HG03095 (cell line): ENCODE measurements around the gene XRCC4.
"Not testable (repeated sequence)": the region's sequence is repeated elsewhere in the genome, so short reads cannot be mapped to it uniquely, and the experiment has no call there.

ENCODE experiments used
- ATAC-seq: cut with Tn5 transposase; IDR thresholded peaks from one replicate; pipeline ENCODE4 v1.9.1; 2021; ENCODE audit warnings: moderate library complexity; ENCODE audit not compliant: unreplicated experiment

The XRCC4 gene

DNA sequence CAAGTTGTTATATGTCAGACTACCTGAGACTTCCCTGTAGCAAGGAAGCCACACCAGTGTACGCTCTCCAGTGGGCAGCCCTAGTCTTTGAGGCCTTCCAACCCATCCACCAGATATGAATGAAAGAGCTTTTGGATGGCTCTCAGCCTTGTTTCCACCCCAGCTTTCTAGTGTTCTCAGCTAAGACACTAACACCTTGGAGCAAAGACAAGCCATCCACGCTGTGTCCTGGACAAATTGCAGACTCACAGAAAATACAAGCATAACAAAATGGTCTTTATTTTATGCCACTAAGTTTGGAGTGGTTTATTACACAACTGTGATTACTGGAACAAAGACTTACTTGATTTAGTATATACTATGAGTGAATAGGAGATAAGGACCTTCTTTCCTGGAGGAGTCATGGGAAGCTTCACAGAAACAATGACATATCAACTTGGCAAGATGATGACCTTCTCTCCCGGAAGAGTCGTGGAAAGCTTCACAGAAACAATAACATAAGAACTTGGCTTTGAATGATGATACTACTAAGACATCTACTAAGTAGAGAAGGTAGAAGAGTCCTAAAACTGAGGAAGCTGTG is 260.2 kb downstream of the XRCC4 start:
- ATAC-seq = no peak

DNA sequence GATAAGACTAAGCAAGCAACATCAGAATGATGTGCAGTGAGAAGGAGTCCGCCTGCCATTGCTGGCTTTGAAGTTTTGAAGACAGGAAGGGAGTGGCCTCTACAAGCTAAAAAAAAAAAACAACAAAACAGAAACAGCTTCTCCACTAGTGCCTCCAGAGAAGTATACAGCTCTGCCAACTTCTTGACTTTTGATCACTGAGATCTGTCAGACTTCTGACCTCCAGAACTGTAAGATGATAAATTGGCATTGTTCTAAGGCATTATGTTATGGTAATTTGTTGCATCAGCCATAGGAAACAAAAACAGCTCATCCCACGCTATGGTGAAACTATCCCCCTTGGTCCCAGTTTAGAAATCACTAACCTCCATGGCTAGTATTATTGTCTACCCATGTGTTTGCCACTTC is 263.2 kb downstream of the XRCC4 start:
- ATAC-seq = no peak

DNA sequence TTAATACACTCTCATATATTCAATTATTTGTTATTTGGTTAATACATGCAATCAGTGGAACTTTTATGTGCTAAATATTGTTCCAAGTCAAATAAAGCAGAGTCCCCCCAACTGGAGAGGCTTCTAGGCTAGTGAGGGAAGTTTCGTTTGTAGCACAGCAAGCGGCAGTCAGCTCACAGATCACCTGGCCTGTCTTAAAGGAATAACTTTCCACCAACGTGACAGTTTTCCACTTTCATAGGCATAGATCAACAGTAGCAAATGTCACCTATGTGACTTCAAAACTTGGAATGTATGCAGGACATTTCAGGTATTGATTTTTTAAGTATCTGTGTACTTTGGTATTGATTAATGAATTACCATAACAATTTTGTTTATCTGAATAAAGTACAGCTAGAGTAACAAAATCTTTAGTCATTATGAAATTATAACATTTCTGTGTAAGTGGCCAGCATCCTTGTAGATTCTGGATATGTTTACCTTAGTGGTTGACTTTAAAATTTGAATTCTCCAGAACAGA is 264.5 kb downstream of the XRCC4 start:
- no peak for ATAC-seq

DNA sequence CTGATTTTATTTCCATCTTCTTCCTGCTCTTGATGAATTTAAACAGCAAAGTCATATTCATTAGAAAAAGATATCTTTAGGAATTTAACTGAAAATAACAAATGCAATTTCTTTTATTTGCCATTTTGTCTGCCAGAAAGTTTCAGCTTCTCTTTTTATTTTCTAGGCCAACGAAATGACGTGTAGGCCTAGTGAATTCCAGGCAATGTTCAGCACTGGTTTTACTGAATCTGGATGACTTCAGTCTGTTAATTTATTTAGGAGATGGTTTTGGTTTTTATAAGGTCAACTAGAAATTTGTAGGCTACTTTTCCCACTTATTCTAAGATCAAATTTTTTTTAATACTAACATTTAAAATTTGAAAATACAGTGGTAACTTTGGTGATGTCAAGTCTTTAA is 265.1 kb downstream of the XRCC4 start:
- no peak for ATAC-seq

DNA sequence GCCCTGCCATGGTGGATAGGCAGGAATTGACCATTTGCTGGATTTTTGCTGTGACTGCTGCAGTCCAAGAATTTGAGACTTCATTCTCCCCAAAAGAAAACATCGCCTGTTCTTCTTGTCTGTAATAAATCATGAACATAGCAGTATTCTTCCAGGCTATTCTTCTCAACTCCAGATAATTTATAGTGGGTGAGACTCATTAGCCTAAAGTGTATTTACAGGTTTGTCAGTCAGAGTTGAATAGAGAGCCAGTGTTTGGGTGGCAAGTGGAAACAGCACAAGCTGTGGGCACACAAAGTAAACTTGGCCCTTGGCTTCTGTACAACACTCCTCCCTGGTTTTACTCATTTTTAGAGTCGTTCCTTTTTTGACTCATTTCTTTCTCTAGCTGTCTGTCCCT is 266.0 kb downstream of the XRCC4 start:
- no peak for ATAC-seq

DNA sequence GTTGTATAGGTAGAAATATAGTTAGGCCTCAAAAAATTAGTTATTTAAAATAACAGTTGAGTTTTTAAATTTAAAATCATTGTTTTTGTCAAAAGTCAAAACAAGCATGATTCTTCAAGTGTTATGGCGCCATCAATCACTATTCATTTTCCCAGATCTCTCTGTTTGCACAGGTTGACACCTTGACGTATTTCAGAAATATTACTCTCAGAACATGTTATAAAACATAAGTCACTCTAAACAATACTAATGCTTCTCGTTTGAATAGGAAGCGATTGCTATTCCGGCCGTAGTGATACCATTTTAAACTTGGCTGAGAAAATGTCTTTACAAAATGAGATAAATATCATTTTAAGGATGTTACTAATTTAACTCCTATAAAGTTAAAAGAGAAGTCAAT is 268.1 kb downstream of the XRCC4 start:
- ATAC-seq = no peak

DNA sequence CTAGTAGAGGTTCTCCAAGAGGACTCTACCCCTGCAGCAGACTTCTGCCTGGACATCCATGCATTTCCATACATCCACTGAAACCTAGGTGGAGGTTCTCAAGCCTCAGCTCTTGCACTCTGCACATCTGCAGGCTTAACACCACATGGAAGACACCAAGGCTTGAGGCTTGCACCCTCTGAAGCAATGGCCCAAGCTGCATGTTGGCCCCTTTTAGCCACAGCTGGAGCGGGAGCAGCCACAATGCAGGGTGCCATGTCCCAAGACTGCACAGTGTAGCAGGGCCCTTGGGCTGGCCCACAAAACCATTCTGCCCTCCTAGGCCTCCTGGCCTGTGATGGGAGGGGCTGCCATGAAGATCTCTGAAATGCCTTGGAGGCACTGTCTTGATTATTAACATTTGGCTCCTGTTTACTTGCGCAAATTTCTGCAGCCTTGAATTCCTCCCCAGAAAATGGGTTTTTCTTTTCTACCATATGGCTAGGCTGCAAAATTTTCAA is 271.0 kb downstream of the XRCC4 start:
- ATAC-seq = no peak

DNA sequence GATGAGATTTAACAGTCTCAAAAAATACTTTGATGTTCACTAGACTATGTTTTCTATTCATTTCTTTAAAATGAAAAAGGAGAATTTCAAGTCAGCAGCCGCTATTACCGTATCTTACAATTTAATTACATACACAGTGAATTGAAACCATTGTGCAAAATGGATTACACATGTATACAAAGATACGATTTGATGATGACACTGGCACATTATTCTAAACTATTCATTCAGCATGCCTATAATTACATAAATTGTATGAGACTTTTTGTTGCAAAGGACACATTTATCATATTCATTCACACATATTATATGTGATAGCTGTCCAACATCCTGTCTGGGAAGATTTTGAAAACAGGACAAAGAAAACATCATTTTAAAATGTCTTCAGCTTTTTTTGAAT is 275.9 kb downstream of the XRCC4 start:
- no peak for ATAC-seq

DNA sequence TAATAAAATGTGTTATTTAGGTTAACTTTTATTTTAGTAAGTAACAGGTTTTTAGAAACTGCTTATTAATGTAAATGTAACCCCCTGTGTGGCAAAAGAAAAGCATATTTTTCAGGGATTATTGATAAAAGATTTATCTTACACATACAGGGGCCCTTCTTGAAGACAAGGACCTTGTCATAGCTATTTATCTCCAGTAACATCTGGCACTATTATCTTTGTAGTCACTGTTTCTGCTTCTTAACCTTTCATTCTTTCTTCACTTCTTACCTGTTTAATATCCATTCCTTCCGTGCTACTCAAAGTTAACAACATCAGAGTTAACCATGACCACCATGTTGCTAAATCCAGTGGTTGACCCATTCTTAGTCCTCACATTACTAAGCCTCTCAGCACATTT is 276.4 kb downstream of the XRCC4 start:
- ATAC-seq = no peak

DNA sequence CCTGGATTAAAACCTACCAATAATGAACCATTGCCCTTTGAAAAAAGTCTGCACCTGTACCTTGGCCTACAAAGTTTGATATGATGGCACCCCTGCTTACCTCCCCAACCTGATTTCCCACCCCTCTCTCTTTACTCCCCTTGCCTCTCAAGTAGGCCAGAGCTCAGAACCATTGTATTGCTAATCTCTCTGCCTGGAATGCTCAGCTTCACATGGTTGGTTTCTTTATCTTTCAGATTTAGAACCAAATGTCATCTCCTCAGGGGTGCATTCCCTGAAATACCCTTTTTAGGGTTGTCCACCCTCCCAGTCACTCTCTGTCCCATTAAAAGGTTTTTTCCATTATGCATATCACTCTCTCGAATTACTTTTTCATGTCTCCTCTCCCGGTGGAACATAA is 277.6 kb downstream of the XRCC4 start:
- ATAC-seq = no peak

DNA sequence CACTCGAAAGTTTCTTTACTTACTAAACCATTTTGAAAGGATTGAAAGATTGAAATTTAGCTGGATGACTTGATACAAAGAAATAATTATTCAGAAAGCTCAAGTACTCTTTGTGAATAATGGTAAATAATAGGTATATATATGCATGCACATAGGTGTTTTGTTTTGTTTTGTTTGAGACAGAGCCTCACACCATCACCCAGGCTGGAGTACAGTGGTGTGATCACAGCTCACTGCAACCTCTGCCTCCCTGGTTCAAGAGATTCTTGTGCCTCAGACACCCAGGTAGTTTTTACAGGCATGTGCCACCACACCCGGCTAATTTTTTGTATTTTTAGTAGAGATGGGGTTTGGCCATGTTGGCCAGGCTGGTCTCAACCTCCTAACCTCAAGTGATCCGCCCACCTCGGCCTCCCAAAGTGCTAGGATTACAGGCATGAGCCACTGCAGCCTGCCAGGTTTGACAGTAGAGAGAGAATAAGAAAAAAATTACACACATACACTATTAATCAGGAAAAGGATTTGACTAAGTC is 278.2 kb downstream of the XRCC4 start:
- ATAC-seq = not testable (repeated sequence)

DNA sequence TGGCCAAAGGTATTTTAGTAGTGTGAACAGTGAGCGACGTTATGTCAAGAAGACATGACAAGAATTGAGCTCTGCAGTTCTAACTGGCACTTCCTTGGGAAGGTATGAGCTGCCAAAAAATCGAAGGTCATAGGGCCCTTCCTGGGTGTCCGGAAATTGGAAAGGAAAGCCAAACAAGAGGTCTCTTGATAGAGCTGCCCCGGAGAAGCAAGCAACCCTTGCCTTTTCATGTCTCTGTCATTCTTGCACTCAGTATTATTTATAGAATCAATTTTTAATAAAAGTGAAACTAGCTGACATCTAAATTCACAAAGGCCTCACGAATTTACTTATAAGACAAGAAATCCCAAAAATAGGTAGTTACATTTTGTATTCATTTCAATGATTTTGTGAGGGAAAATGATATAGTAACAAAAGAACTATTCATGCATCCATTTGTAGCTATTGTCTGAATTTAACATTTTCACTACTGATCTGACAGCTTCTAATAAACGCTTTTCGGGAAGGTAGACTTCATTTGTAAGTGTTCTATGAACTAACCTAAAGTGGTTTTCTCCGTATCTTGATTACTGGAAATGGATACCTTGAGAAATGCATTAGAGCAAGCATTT is 280.4 kb downstream of the XRCC4 start:
- ATAC-seq = no peak

DNA sequence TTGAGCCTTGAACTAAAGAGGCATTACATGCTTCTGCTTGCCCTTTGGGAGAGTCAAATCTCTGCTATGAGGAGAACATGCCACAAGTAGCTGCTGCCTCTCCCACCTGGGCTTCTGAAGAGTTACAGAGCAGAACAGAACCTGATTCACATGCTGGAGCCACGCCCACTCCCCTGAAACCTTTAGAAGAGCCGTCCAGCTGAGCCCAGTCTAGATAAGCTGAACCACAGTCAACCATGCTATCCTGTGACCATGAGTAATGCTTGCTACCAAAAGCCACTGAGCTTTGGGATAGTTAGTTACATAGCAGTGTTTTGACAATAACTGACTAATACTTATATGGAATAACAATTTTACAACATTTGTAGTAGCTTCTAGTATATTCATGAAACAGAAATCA is 283.2 kb downstream of the XRCC4 start:
- no peak for ATAC-seq

DNA sequence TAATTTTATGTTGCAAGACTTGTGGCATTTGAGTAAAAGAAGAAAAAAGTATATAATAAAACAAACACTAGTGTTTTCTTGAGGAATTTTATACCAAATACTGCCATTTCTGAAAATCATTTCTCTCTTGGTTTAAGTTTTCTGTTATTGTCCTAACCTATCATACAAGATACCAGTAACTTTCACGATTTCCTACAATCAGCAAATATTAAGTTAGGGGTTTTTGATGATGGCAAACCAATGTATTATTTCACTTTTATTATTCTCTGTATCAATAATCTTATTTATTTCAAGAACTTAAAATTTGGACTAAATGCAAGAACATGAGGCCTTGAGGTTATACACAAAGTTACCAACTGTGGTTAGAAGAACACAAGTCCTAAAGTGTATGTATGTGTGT is 285.2 kb downstream of the XRCC4 start:
- ATAC-seq = no peak

DNA sequence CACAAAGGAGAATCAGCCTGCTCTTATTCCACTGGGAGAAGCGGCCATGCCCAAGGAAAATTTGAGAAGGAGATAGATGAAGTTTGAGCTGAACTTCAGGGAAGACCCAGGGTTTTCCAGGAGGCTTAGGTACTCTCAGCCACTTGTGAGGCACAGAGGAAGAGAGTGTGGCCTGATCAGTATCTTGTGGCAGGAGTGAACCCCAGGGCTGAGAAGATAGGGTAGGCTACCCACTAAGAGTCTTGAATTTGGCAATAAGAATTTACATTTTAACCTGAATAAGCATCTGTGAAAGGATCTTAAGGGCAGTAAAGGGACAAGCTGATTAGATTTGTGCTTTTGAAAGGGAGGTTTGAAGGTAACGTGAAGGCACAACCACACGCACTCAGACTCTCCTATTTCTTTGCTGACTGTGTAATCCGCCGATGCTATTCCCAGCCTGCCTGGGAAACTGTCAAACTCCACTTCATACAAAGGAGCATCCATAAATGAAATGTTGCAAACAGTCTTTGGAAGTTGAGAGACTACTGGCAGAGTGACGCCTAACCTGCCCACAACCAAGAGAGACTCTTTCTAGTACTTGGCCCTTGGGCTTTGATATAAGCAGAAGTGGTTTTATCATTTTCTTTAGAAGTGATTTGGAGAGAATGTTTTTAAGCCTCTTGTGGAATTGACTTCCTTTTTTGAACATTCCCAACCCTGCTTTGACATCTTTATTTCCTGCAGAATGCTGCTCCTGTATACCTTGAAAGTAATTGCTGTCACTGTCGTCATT is 286.0 kb downstream of the XRCC4 start:
- ATAC-seq = no peak

DNA sequence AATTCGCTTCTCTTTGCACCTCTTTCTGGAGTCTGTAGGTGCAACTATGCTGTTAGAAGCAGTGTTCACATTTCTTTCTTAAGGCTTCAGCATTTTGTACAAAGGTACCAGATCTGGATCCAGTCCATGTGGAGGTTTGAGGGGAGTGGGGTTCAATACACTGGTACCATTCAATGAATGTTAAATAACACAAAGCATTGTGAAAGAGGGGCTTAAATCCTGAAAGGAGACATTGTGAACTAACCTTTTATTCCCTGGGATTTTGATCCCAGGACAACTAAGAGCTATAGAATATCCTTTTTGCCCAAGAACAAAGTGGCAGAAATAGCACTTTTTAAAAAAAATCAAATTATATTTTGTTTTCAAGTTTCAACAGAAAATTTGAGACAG is 286.5 kb downstream of the XRCC4 start:
- ATAC-seq = no peak

DNA sequence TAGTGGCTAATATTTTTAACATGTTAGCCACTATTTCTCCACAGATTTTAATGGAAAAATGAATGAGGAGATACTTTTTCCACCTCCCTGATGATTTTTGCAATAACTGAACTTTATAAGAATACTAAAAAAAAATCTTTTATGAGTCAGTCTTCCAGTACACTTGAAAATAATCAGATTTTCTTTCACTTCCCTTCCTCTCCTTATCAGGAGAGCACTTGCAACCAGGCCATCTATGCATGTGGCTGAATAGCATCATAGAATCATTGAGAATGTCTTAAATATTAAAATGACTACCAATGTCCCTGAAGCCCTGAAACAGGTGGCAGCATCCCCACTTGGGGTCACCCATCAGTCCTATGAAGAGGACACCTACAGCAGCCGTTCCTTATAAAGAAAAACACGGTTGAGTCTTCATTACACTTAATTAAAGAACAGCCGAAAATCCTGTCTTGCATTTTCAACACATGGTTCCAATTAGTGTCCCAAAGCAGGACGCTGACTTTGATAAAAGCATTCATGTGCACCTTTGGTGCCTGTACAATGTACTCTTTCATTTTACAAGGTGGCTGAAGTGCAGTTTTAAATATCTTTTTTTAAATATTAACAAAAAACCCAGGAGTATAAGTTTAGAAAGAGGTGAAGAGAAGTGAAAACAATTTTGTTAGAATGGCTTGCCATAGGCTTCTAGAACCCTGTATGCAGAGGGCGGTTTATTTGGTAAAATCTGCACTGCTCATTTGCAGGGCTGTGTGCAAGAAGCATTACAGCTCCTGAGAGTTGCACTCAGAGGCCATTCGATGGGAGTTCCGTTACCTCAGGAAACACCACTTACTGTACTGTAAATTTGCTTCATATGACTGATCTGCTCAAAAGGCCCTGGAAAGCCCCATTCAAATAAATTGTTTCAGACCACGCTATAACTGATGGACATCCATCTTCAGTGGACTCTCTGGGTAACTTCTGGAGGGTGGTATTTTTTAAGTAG is 287.3 kb downstream of the XRCC4 start:
- ATAC-seq = peak; percentile 61

DNA sequence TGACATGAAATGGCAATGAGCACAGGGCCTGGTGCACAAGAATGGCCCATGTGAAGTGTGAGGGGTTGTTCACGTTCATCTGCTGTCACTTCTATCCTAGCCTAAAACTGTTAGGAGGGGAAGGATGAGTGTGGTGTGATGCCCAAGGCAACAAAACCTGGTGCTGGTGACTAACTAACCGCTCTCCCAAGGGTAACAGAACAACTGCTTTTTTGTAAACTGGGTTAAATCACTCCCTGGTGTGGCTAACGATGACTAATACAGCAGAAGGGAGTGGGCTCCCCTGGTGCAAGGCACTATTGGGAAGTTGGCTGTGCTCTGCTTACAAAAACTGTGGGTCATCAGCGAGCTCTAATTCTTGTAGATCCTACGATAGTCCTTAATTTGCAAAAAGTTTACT is 291.0 kb downstream of the XRCC4 start:
- ATAC-seq = peak; percentile 33

DNA sequence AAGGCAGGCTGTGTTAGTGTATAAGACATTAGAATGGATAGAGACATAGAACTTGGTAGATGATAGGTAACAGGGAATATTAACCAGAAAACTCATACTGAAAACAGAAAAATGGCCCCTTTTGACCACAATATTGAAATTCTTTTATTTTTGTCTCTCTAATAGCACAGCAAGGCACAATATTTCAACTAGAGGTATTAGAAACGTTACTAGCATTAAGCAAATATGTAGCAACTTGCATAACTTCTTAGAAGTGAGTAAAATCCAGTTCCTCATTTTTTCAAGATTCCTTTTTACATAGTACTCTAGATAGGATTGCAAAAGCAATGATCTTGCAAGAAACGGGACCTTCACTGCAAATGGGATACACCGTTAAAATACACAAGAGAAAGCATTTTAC is 291.5 kb downstream of the XRCC4 start:
- ATAC-seq = peak; percentile 37

DNA sequence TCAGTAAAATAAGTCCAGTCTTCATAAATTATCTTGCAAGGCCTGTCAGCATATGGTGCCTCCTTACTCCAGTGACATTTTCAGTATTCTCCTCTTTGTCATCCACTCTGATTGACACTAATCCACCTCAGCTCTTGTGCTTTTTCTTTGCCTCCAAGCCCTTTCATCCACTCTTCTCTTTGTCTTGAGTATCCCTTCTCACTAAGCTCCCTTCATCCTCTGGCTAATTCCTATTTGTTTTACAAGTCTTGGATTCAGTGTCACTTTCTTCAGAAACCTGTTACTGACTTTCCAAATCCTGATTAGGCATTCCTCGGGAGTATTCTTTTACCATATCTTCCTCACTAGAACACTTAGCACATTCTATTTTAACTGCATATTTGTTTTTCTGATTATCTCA is 293.6 kb downstream of the XRCC4 start:
- no peak for ATAC-seq

DNA sequence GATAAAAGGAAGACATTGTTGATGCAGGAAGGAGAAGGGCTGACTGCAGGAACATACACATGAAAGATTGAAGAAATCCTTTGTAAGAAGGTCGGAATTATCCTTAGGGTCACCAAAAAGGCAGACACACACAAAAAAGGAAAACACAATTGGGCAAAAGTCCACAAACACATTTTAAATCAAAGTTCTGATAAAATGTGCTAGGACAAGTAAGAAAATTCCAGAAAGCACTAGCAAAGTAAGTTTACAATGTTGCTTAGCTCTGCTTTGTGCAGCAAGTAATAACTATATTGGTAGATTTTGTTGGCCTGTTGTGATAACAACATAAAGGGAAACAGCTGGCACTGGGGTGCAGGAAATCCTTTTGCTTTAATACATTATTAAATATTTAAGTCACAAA is 294.4 kb downstream of the XRCC4 start:
- ATAC-seq = no peak
